Left hindlimb (tissue), 1 donor: ENCODE results near the gene MEIOSIN.
A peak's percentile ranks its signal among the peaks of the same experiment; 100 is the strongest.
"Not testable (repeated sequence)": the region's sequence is repeated elsewhere in the genome, so short reads cannot be mapped to it uniquely, and the experiment has no call there.

Experiments used
- DNase-seq: peaks from one replicate; pipeline ENCODE4 v3.0.0-alpha.2; 2018

MEIOSIN gene

GRCh38 chr19:45782162-45782691, 49.0 kb downstream of the MEIOSIN start, which contains the start of gene DMPK:
DMPK (minus strand) TSS chr19:45782490; CDS start chr19:45782352, 138 bp downstream.
- DNase-seq, result peak; percentile 74

GRCh38 chr19:45782820-45783785, 49.9 kb downstream of the MEIOSIN start:
- DNase-seq, result peak; percentile 79

- DNase-seq, result no peak
These were observed 50.9 kb downstream of the MEIOSIN start for GRCh38 chr19:45784096-45784495.

GRCh38 chr19:45785097-45785496, 51.9 kb downstream of the MEIOSIN start:
- peak; percentile 15 for DNase-seq

GRCh38 chr19:45785781-45786532, 52.7 kb downstream of the MEIOSIN start:
- peak; percentile 48 for DNase-seq

GRCh38 chr19:45786533-45786894, 53.3 kb downstream of the MEIOSIN start:
- DNase-seq, result peak; percentile 31

- DNase-seq, result peak; percentile 12
These were observed 56.0 kb downstream of the MEIOSIN start for GRCh38 chr19:45789035-45789786.

- peak; percentile 25 for DNase-seq
These were observed 57.7 kb downstream of the MEIOSIN start for GRCh38 chr19:45790942-45791341.

- peak; percentile 29 for DNase-seq
These were observed 58.7 kb downstream of the MEIOSIN start for GRCh38 chr19:45791744-45792469.

GRCh38 chr19:45792470-45793177, 59.4 kb downstream of the MEIOSIN start, which contains the start of gene DMWD:
DMWD (minus strand) TSS chr19:45792845; CDS start chr19:45792756, 89 bp downstream.
- DNase-seq, result peak; percentile 100

- peak; percentile 22 for DNase-seq
These were observed 59.9 kb downstream of the MEIOSIN start for GRCh38 chr19:45793178-45793564.

GRCh38 chr19:45793876-45794275, 60.6 kb downstream of the MEIOSIN start:
- DNase-seq, result peak; percentile 27

GRCh38 chr19:45794627-45795026, 61.4 kb downstream of the MEIOSIN start:
- DNase-seq, result no peak

GRCh38 chr19:45798995-45799517, 65.8 kb downstream of the MEIOSIN start:
- no peak for DNase-seq

- not testable (repeated sequence) for DNase-seq
These were observed 66.3 kb downstream of the MEIOSIN start for GRCh38 chr19:45799541-45799940.

GRCh38 chr19:45800070-45800553, 66.9 kb downstream of the MEIOSIN start:
- DNase-seq, result no peak

- no peak for DNase-seq
These were observed 68.5 kb downstream of the MEIOSIN start for GRCh38 chr19:45801603-45802175.

- DNase-seq, result no peak
These were observed 71.1 kb downstream of the MEIOSIN start for GRCh38 chr19:45804140-45804958.

- DNase-seq, result no peak
These were observed 71.7 kb downstream of the MEIOSIN start for GRCh38 chr19:45804959-45805230.

- DNase-seq, result no peak
These were observed 72.5 kb downstream of the MEIOSIN start for GRCh38 chr19:45805719-45806118.
